T-cell (primary cell): ENCODE measurements around the gene ZNF511. TPM values are rescaled to one million over a fixed set of nuclear protein-coding genes. Genes with fewer than 3 reads are reported as not detected.

Experiments used
- ATAC-seq, 4 experiments: fragments of 200-7000 bp in 3 of 4; fragments of 150-1000 bp in 1 of 4; cut with Tn5 transposase; replicated peaks in 1 of 4; 1 replicate in 3 of 4; 2 replicates in 1 of 4; pipeline ENCODE4 v1.10.0; 2021; ENCODE audit warnings: moderate library complexity in 3 of 4, mild to moderate bottlenecking in 2 of 4, moderate number of reproducible peaks in 1 of 4
- CTCF ChIA-PET, 2 donors: fragments of 300-600 bp; sonication (Branson Sonifier 250); formaldehyde crosslinking; loops; one replicate each; lab custom pipeline; 2022; ENCODE audit warnings: antibody characterized with exemption in 2 of 2; lab: Charles Lee
- POLR2A ChIA-PET, 2 donors: fragments of 300-600 bp; sonication (Branson Sonifier 250); formaldehyde crosslinking; loops; one replicate each; lab custom pipeline; 2022; ENCODE audit warnings: antibody characterized with exemption in 2 of 2; lab: Charles Lee
- DNase-seq, 35 experiments: peaks; one replicate each; pipeline versions ENCODE4 v3.0.0 to v3.0.0-alpha.2; 2013 to 2023
- H3K27ac ChIP-seq: one replicate; pipeline ENCODE4 v1.5.1; 2013; ENCODE audit warnings: low read length
- H3K27me3 ChIP-seq, 2 experiments: replicated peaks in 1 of 2; 1 replicate in 1 of 2; 2 replicates in 1 of 2; pipeline versions ENCODE4 v1.6.1 to v1.7.0; 2013; ENCODE audit warnings: low read length in 1 of 2, mixed read lengths in 1 of 2; ENCODE audit not compliant: control insufficient read depth in 2 of 2, insufficient read depth in 2 of 2; ENCODE audit errors: extremely low read depth in 1 of 2
- H3K36me3 ChIP-seq, 2 donors: 1 replicate in 1 of 2; 2 replicates in 1 of 2; pipeline versions ENCODE4 v1.6.1 to v1.7.0; 2013; ENCODE audit warnings: low read length in 1 of 2; ENCODE audit not compliant: control insufficient read depth in 2 of 2, insufficient read depth in 1 of 2; ENCODE audit errors: extremely low read depth in 1 of 2
- H3K4me1 ChIP-seq, 2 experiments: 1 replicate in 1 of 2; 2 replicates in 1 of 2; pipeline versions ENCODE4 v1.6.1 to v1.7.0; 2013; ENCODE audit warnings: low read length in 2 of 2, mixed read lengths in 1 of 2; ENCODE audit not compliant: insufficient read depth in 2 of 2, control insufficient read depth in 1 of 2; ENCODE audit errors: extremely low read depth in 1 of 2
- H3K4me3 ChIP-seq, 2 donors: 1 replicate in 1 of 2; 2 replicates in 1 of 2; pipeline versions ENCODE4 v1.5.1 to v1.7.0; 2013; ENCODE audit warnings: mild to moderate bottlenecking in 2 of 2, low read length in 1 of 2, moderate library complexity in 1 of 2; ENCODE audit not compliant: control insufficient read depth in 1 of 2; ENCODE audit errors: extremely low read depth in 1 of 2
- H3K9me3 ChIP-seq: 2 replicates; pipeline ENCODE4 v1.7.0; 2013
- H3K27ac Mint-ChIP-seq, 2 donors: one replicate each; pipeline ENCODE4 v1.8.0; 2020 to 2021; ENCODE audit warnings: mild to moderate bottlenecking in 2 of 2, mixed read lengths in 2 of 2
- H3K27me3 Mint-ChIP-seq, 2 donors: one replicate each; pipeline ENCODE4 v1.8.0; 2021 to 2022; ENCODE audit warnings: mixed read lengths in 2 of 2
- H3K36me3 Mint-ChIP-seq: one replicate; pipeline ENCODE4 v1.8.0; 2021; ENCODE audit warnings: mixed read lengths
- H3K4me1 Mint-ChIP-seq, 3 donors: one replicate each; pipeline ENCODE4 v1.8.0; 2020 to 2022; ENCODE audit warnings: mixed read lengths in 3 of 3, mild to moderate bottlenecking in 1 of 3
- H3K4me3 Mint-ChIP-seq, 3 donors: one replicate each; pipeline ENCODE4 v1.8.0; 2020 to 2022; ENCODE audit warnings: mild to moderate bottlenecking in 3 of 3, mixed read lengths in 3 of 3, moderate library complexity in 3 of 3
- H3K9me3 Mint-ChIP-seq, 3 donors: one replicate each; pipeline ENCODE4 v1.8.0; 2020 to 2022; ENCODE audit warnings: mixed read lengths in 3 of 3
- WGBS: methylation state at CpG from one replicate; pipeline ENCODE4 v1.1.5; 2013; ENCODE audit warnings: missing lambda C conversion rate; ENCODE audit not compliant: insufficient coverage; 5-methylcytosine and 5-hydroxymethylcytosine counted together
- total RNA-seq, 35 experiments: library from RNA in 6 of 35; stranded (reverse) in 6 of 35; fragments of 120-200 nt in 1 of 35; gene quantifications; one replicate each; pipeline versions ENCODE4 v1.2.1 to v1.2.4 and lab custom pipeline; 2013 to 2026

ZNF511 gene
- total RNA-seq, 5 donors from 2014 or later (not counting 1 experiment from before 2014, with no cell fraction given), result 35.2 to 44.7 (median 36.8) TPM

DNA sequence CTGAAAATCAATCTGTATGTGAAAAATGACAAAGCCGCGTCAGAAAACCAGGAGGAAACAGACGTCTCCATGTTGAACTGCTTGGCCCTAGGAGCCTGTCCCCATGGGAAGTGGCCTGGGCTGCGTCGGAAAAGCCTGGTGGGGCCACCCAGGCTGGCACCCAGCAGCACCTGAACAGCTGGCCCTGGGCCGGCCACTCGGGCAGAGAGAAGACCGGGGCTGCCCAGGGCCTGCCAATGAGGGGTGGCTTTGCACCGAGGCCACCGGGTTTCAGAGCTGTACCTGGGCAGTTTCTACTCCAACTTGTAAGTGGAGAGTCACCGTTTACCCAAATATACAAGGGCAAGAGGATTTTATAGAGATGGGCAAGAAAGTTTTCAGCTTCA, 50.2 kb downstream of the ZNF511 start:
- peaks cover 0 to 13% (median 1%) of the 10 kb centered on the region in 3 donors for H3K4me1 Mint-ChIP-seq
- H3K4me1 ChIP-seq, result peaks cover 0 to 19% of the 10 kb centered on the region in 2 experiments
- no peaks in the 10 kb centered on the region for H3K9me3 Mint-ChIP-seq
- H3K27me3 Mint-ChIP-seq, result no peaks in the 10 kb centered on the region
- DNase-seq, result no peak
- CTCF ChIA-PET, result interaction anchor here in 1 of 2 donors (1.0 kb wide), 1 partner anchor 29 kb away, joined by 4 read pairs; no protein-coding TSS in a partner anchor
- no peak overlapping the region for H3K27ac ChIP-seq
- POLR2A ChIA-PET, result no interaction called here
- H3K4me3 ChIP-seq, result no peak overlapping the region
- H3K27ac Mint-ChIP-seq, result no peak overlapping the region
- H3K36me3 Mint-ChIP-seq, result peaks cover 10% of the 10 kb centered on the region
- H3K36me3 ChIP-seq, result peaks cover 0 to 3% of the 10 kb centered on the region in 2 donors
- H3K4me3 Mint-ChIP-seq, result peak overlapping the region in 2 of 3 donors; percentile 28 to 31
- ATAC-seq, result no peak
- no peaks in the 10 kb centered on the region for H3K9me3 ChIP-seq
- peaks cover 0 to 5% of the 10 kb centered on the region in 2 experiments for H3K27me3 ChIP-seq
- WGBS, result 88% methylated on average over 8 of the region's 11 CpGs

DNA sequence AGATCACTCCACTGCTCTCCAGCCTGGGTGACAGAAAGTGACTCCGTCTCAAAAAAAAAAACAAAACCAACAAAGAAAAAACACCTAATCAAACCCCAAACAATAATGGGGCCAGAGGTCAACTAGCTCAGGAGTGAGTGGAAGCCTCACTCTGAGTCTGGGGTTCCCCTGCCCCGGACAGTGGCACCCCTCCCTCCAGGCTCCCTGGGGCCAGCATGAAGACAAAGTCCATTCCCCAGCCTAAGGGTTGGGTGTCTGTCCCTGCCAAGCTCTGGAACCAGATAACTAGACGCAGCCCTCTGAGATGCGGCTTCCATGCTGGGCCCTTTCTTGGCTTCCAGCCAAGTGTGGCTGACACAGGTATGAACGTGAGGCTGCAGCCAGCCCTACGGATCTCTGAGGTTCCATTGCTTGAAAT, 50.8 kb downstream of the ZNF511 start:
- H3K4me3 ChIP-seq, result no peak overlapping the region
- H3K4me1 ChIP-seq, result peaks cover 0 to 19% of the 10 kb centered on the region in 2 experiments
- no peaks in the 10 kb centered on the region for H3K27me3 Mint-ChIP-seq
- peaks cover 12% of the 10 kb centered on the region for H3K36me3 Mint-ChIP-seq
- peak overlapping the region in 1 of 2 donors; percentile 78 for H3K27ac Mint-ChIP-seq
- peaks cover 0 to 5% of the 10 kb centered on the region in 2 experiments for H3K27me3 ChIP-seq
- H3K4me1 Mint-ChIP-seq, result peaks cover 0 to 13% (median 1%) of the 10 kb centered on the region in 3 donors
- no peak overlapping the region for H3K27ac ChIP-seq
- 62% methylated on average over 6 of the region's 6 CpGs for WGBS
- ATAC-seq, result no peak
- H3K9me3 Mint-ChIP-seq, result no peaks in the 10 kb centered on the region
- ChIA-PET CTCF (interaction anchor here in 1 of 2 donors (0.6 to 1.0 kb wide), 2 partner anchors 30 to 57 kb away, joined by 3 to 4 read pairs; no protein-coding TSS in a partner anchor), POLR2A (no interaction called here)
- no peaks in the 10 kb centered on the region for H3K9me3 ChIP-seq
- DNase-seq, result peak in 18 of 35 experiments; percentile 13 to 64 (median 36)
- no peak overlapping the region for H3K4me3 Mint-ChIP-seq
- H3K36me3 ChIP-seq, result peaks cover 0 to 7% of the 10 kb centered on the region in 2 donors

DNA sequence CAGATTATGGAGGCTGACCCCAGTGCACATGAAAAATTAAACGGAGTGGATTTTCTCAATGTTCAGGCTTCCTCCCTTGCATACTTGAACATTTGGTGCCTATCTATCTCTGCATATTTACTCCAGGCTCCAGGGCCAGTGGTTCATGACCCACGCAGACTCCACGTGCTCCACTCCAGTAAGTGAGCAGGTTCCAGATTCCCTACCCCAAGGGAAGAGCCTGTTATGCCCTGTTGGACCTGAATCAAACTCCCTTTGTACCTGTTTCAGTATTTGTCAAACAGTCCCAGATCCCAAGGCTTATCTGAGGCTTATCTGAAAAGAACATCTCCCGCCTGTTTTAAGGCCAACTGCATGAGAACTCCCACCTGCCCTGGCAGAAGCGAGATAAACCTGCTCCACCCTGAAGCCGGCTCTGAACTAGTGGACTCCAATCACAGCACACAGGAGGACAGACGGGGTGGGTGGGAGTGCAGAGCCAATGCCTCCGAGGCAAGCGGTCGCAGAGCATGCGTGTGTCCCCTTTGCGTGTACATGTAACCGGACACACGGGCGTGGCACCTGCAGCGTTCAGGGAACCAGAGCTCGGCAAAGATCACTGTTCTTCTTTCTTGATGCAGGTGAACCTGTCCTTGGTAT, 51.4 kb downstream of the ZNF511 start:
- no peaks in the 10 kb centered on the region for H3K9me3 ChIP-seq
- Mint-ChIP-seq H3K27ac (peak overlapping the region; percentile 50 to 78), H3K36me3 (peaks cover 15% of the 10 kb centered on the region), H3K4me1 (peaks cover 0 to 13% (median 1%) of the 10 kb centered on the region in 3 donors), H3K4me3 (no peak overlapping the region), H3K27me3 (no peaks in the 10 kb centered on the region), H3K9me3 (no peaks in the 10 kb centered on the region)
- DNase-seq, result no peak
- H3K36me3 ChIP-seq, result peaks cover 0 to 10% of the 10 kb centered on the region in 2 donors
- ChIA-PET CTCF (interaction anchor here in 1 of 2 donors (0.6 to 1.0 kb wide), 2 partner anchors 31 to 57 kb away, joined by 3 to 4 read pairs; no protein-coding TSS in a partner anchor), POLR2A (no interaction called here)
- H3K4me3 ChIP-seq, result no peak overlapping the region
- peaks cover 0 to 5% of the 10 kb centered on the region in 2 experiments for H3K27me3 ChIP-seq
- H3K27ac ChIP-seq, result no peak overlapping the region
- ATAC-seq, result no peak
- WGBS, result 92% methylated on average over 16 of the region's 17 CpGs
- H3K4me1 ChIP-seq, result peaks cover 0 to 19% of the 10 kb centered on the region in 2 experiments

DNA sequence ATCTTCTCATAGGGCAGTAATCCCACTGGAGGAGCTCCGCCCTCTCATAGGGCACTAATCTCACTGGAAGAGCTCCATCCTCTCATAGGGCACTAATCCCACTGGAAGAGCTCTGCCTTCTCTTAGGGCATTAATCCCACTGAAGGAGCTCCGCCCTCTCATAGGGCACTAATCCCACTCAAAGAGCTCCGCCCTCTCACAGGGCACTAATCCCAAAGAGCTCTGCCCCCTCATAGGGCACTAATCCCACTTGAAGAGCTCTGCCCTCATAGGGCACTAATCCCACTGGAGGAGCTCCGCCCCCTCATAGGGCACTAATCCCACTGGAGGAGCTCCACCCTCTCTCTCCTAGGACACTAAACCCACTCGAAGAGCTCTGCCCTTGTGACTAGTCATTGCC, 52.5 kb downstream of the ZNF511 start:
- Histone ChIP-seq H3K27ac (no peak overlapping the region), H3K9me3 (no peaks in the 10 kb centered on the region), H3K27me3 (peaks cover 0 to 5% of the 10 kb centered on the region in 2 experiments), H3K4me3 (no peak overlapping the region), H3K36me3 (peaks cover 8 to 21% of the 10 kb centered on the region in 2 donors), H3K4me1 (peaks cover 0 to 16% of the 10 kb centered on the region in 2 experiments)
- H3K27ac Mint-ChIP-seq, result peak overlapping the region; percentile 66 to 80
- no peaks in the 10 kb centered on the region for H3K27me3 Mint-ChIP-seq
- POLR2A ChIA-PET, result interaction anchor here (0.5 to 0.6 kb wide), 2 partner anchors 14 to 37 kb away, joined by 3 read pairs; no protein-coding TSS in a partner anchor
- no peak for DNase-seq
- CTCF ChIA-PET, result no interaction called here
- WGBS, result 94% methylated on average over 2 of the region's 5 CpGs
- peaks cover 0 to 10% (median 1%) of the 10 kb centered on the region in 3 donors for H3K4me1 Mint-ChIP-seq
- no peaks in the 10 kb centered on the region for H3K9me3 Mint-ChIP-seq
- H3K36me3 Mint-ChIP-seq, result peaks cover 15% of the 10 kb centered on the region
- peak overlapping the region in 1 of 3 donors; percentile 7 for H3K4me3 Mint-ChIP-seq
- ATAC-seq, result no peak

DNA sequence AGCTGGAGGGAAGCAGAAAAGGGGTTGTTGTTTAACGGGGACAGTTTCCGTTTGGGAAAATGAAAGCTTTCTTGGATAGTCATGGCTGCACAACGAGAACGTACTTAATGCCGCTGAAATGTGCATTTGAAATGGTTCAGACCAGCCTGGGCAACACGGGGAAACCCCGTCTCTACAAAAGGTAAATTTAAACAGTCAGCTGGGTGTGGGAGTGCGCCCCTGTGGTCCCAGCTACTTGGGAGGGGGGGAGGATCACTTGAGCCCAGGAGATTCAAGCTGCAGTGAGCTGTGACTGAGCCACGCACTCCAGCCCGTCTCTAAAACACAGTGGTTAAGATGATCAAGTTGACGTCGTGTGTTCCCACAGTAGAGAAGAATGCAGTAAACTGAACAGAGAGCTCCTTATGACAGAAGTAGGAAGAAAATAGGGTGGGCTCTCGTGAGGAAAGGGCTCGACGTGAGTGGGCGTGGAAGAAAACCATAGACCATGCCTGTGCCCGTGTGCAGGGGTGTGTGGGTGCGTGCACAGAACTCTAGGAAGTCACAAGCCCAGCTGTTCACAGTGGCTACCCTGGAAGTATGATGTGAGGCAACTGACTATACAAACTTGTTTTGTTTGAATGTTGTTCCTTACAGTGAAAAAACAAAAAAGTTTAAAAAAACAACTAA, 53.2 kb downstream of the ZNF511 start:
- Mint-ChIP-seq H3K9me3 (no peaks in the 10 kb centered on the region), H3K4me1 (peaks cover 0 to 7% (median 1%) of the 10 kb centered on the region in 3 donors), H3K27me3 (no peaks in the 10 kb centered on the region), H3K4me3 (no peak overlapping the region), H3K36me3 (peaks cover 15% of the 10 kb centered on the region), H3K27ac (peak overlapping the region; percentile 66 to 80)
- Histone ChIP-seq H3K27ac (no peak overlapping the region), H3K4me1 (peaks cover 0 to 9% of the 10 kb centered on the region in 2 experiments), H3K9me3 (no peaks in the 10 kb centered on the region), H3K27me3 (no peaks in the 10 kb centered on the region), H3K36me3 (peaks cover 9 to 27% of the 10 kb centered on the region in 2 donors), H3K4me3 (no peak overlapping the region)
- ATAC-seq (no peak), DNase-seq (no peak)
- ChIA-PET POLR2A (interaction anchor here (0.5 to 0.6 kb wide), 2 partner anchors 13 to 37 kb away, joined by 3 read pairs; no protein-coding TSS in a partner anchor), CTCF (no interaction called here)
- WGBS, result 67% methylated on average over 18 of the region's 18 CpGs
